ENCODE data around the gene ZMYM1.
"Not testable (repeated sequence)": the region's sequence is repeated elsewhere in the genome, so short reads cannot be mapped to it uniquely, and the experiment has no call there.

The ZMYM1 gene

DNA sequence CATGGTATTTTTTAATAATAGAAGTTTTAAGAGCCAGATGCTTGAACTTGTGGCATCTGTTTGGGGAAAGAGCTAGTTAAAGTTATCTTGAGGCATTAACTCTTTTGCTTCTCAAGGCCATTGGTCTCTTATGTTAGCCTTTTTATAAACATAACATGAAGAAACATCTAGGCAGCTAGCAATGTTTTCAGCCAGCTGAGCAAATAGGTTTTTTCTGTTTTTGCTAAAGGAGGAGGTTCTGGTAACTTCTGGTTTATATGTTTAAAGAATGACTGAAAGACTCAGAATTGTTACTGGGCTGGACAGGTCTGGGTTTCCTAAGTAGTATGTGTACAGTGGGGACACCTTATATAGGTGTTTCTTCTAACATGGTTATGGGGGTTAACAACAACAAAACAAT, 63.1 kb downstream of the ZMYM1 start:
- H2BK120ac ChIP-seq (ENCODE audit: low read depth, low read length); H3K18ac ChIP-seq (ENCODE audit: low read depth in 1 of 2, low read length in 2 of 2); H3K4me3 ChIP-seq (ENCODE audit: insufficient read depth in 1 of 2, low read depth in 1 of 2, low read length in 2 of 2); H3K23ac ChIP-seq (ENCODE audit: low read length in 2 of 2); H3K79me1 ChIP-seq (replicated peaks; ENCODE audit: low read length, poor library complexity, severe bottlenecking); DNase-seq; H2AK5ac ChIP-seq (ENCODE audit: low read length, severe bottlenecking); H3K4ac ChIP-seq (ENCODE audit: low read depth in 1 of 2, low read length in 2 of 2); H3K4me1 ChIP-seq (ENCODE audit: control insufficient read depth, insufficient read depth, low read depth, low read length); H4K8ac ChIP-seq (ENCODE audit: low read length); H3K14ac ChIP-seq (ENCODE audit: low read length in 2 of 2); H4K91ac ChIP-seq (ENCODE audit: low read length); H3K9me3 ChIP-seq (ENCODE audit: control insufficient read depth, low read length); H3K9ac ChIP-seq (ENCODE audit: low read length); H2BK5ac ChIP-seq (ENCODE audit: low read depth, low read length, poor library complexity, severe bottlenecking); H2BK15ac ChIP-seq (ENCODE audit: low read depth, poor library complexity, severe bottlenecking); H3K36me3 ChIP-seq (ENCODE audit: control insufficient read depth in 1 of 2, insufficient read depth in 2 of 2, low read depth in 1 of 2, low read length in 2 of 2); H3K4me2 ChIP-seq (ENCODE audit: low read length, poor library complexity, severe bottlenecking); H2AFZ ChIP-seq (ENCODE audit: low read depth, low read length); H2BK12ac ChIP-seq (ENCODE audit: low read length in 2 of 2); H3K27ac ChIP-seq (ENCODE audit: low read length, poor library complexity, severe bottlenecking); H3K27me3 ChIP-seq (ENCODE audit: control insufficient read depth in 1 of 2, insufficient read depth in 1 of 2, low read length in 2 of 2): not testable (repeated sequence)

- WGBS = 88% methylated on average over 9 of the region's 9 CpGs
- not testable (repeated sequence) for H2BK5ac ChIP-seq (ENCODE audit: low read depth, low read length, poor library complexity, severe bottlenecking)
Measured at GRCh38 chr1:35142728-35143127, 63.5 kb downstream of the ZMYM1 start.

GRCh38 chr1:35143737-35144508, 64.7 kb downstream of the ZMYM1 start:
- no peak for DNase-seq
- no peak overlapping the region for H3K23ac ChIP-seq (ENCODE audit: low read length in 2 of 2)

More at GRCh38 chr1:35142728-35143127, 63.5 kb downstream of the ZMYM1 start:
- not testable (repeated sequence) for H3K4me2 ChIP-seq (ENCODE audit: low read length, poor library complexity, severe bottlenecking); DNase-seq; H3K23ac ChIP-seq (ENCODE audit: low read length in 2 of 2); H3K4ac ChIP-seq (ENCODE audit: low read depth in 1 of 2, low read length in 2 of 2); H2BK12ac ChIP-seq (ENCODE audit: low read length in 2 of 2); H3K4me3 ChIP-seq (ENCODE audit: insufficient read depth in 1 of 2, low read depth in 1 of 2, low read length in 2 of 2); H2BK120ac ChIP-seq (ENCODE audit: low read depth, low read length); H3K79me1 ChIP-seq (replicated peaks; ENCODE audit: low read length, poor library complexity, severe bottlenecking); H3K14ac ChIP-seq (ENCODE audit: low read length in 2 of 2); H3K36me3 ChIP-seq (ENCODE audit: control insufficient read depth in 1 of 2, insufficient read depth in 2 of 2, low read depth in 1 of 2, low read length in 2 of 2); H2AFZ ChIP-seq (ENCODE audit: low read depth, low read length); H4K8ac ChIP-seq (ENCODE audit: low read length); H3K4me1 ChIP-seq (ENCODE audit: control insufficient read depth, insufficient read depth, low read depth, low read length); H3K27me3 ChIP-seq (ENCODE audit: control insufficient read depth in 1 of 2, insufficient read depth in 1 of 2, low read length in 2 of 2); H2AK5ac ChIP-seq (ENCODE audit: low read length, severe bottlenecking); H3K18ac ChIP-seq (ENCODE audit: low read depth in 1 of 2, low read length in 2 of 2); H4K91ac ChIP-seq (ENCODE audit: low read length); H3K9me3 ChIP-seq (ENCODE audit: control insufficient read depth, low read length); H2BK15ac ChIP-seq (ENCODE audit: low read depth, poor library complexity, severe bottlenecking); H3K9ac ChIP-seq (ENCODE audit: low read length); H3K27ac ChIP-seq (ENCODE audit: low read length, poor library complexity, severe bottlenecking)

DNA sequence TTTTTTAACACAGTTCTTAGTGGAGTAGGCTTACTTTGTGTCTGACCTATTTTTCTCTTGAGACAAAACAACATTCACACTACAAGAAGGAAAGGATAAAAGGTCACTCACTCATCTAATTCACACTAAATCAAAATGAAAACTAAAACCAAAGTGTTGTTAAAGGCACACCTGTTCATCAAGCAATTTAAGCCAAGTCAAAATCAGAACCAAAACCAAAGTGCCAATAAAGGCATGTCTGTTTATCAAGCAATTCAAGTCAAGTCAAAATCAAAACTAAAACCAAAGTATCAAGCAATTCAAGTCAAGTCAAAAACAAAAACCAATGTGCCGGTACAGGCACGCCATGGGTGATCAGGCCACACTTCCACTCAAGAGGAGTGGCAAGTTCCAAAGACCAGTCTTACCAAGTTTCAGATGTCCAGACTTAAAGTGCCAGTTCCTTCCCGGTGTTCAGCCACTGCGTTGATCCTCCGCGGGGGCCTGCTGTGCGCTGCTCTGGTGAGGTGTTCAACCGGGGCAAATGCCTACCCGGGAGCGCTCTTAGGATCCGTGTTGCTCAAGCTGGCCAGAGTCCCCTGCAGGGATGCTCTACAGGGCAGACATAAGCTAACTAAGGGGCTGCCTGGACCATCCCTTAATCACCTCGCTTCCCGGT, 66.8 kb downstream of the ZMYM1 start:
- not testable (repeated sequence) for H3K79me1 ChIP-seq (replicated peaks; ENCODE audit: low read length, poor library complexity, severe bottlenecking); H3K4me3 ChIP-seq (ENCODE audit: insufficient read depth in 1 of 2, low read depth in 1 of 2, low read length in 2 of 2); H2AFZ ChIP-seq (ENCODE audit: low read depth, low read length); H3K9ac ChIP-seq (ENCODE audit: low read length); H2BK5ac ChIP-seq (ENCODE audit: low read depth, low read length, poor library complexity, severe bottlenecking); H4K91ac ChIP-seq (ENCODE audit: low read length); DNase-seq; H3K9me3 ChIP-seq (ENCODE audit: control insufficient read depth, low read length); H2AK5ac ChIP-seq (ENCODE audit: low read length, severe bottlenecking); H2BK120ac ChIP-seq (ENCODE audit: low read depth, low read length); H2BK12ac ChIP-seq (ENCODE audit: low read length in 2 of 2); H3K18ac ChIP-seq (ENCODE audit: low read depth in 1 of 2, low read length in 2 of 2); H3K4me1 ChIP-seq (ENCODE audit: control insufficient read depth, insufficient read depth, low read depth, low read length); H3K4me2 ChIP-seq (ENCODE audit: low read length, poor library complexity, severe bottlenecking); H4K8ac ChIP-seq (ENCODE audit: low read length); H3K14ac ChIP-seq (ENCODE audit: low read length in 2 of 2); H3K23ac ChIP-seq (ENCODE audit: low read length in 2 of 2); H3K27me3 ChIP-seq (ENCODE audit: control insufficient read depth in 1 of 2, insufficient read depth in 1 of 2, low read length in 2 of 2); H3K4ac ChIP-seq (ENCODE audit: low read depth in 1 of 2, low read length in 2 of 2); H2BK15ac ChIP-seq (ENCODE audit: low read depth, poor library complexity, severe bottlenecking); H3K36me3 ChIP-seq (ENCODE audit: control insufficient read depth in 1 of 2, insufficient read depth in 2 of 2, low read depth in 1 of 2, low read length in 2 of 2); H3K27ac ChIP-seq (ENCODE audit: low read length, poor library complexity, severe bottlenecking)
- 90% methylated on average over 13 of the region's 13 CpGs for WGBS

More at GRCh38 chr1:35143737-35144508, 64.7 kb downstream of the ZMYM1 start:
- Histone ChIP-seq H3K14ac (ENCODE audit: low read length in 2 of 2) (no peak overlapping the region), H3K79me1 (replicated peaks; ENCODE audit: low read length, poor library complexity, severe bottlenecking) (no peaks in the 10 kb centered on the region), H2BK5ac (ENCODE audit: low read depth, low read length, poor library complexity, severe bottlenecking) (no peak overlapping the region), H4K91ac (ENCODE audit: low read length) (no peak overlapping the region), H3K18ac (ENCODE audit: low read depth in 1 of 2, low read length in 2 of 2) (no peak overlapping the region), H3K4me1 (ENCODE audit: control insufficient read depth, insufficient read depth, low read depth, low read length) (no peaks in the 10 kb centered on the region), H3K4me3 (ENCODE audit: insufficient read depth in 1 of 2, low read depth in 1 of 2, low read length in 2 of 2) (no peak overlapping the region), H3K36me3 (ENCODE audit: control insufficient read depth in 1 of 2, insufficient read depth in 2 of 2, low read depth in 1 of 2, low read length in 2 of 2) (no peaks in the 10 kb centered on the region), H2AK5ac (ENCODE audit: low read length, severe bottlenecking) (no peak overlapping the region), H3K4me2 (ENCODE audit: low read length, poor library complexity, severe bottlenecking) (no peak overlapping the region), H3K27ac (ENCODE audit: low read length, poor library complexity, severe bottlenecking) (no peak overlapping the region), H3K4ac (ENCODE audit: low read depth in 1 of 2, low read length in 2 of 2) (no peak overlapping the region), H3K9ac (ENCODE audit: low read length) (no peak overlapping the region), H2BK120ac (ENCODE audit: low read depth, low read length) (no peak overlapping the region), H4K8ac (ENCODE audit: low read length) (no peak overlapping the region), H2AFZ (ENCODE audit: low read depth, low read length) (no peak overlapping the region), H2BK15ac (ENCODE audit: low read depth, poor library complexity, severe bottlenecking) (no peak overlapping the region), H2BK12ac (ENCODE audit: low read length in 2 of 2) (no peak overlapping the region), H3K9me3 (ENCODE audit: control insufficient read depth, low read length) (no peaks in the 10 kb centered on the region), H3K27me3 (ENCODE audit: control insufficient read depth in 1 of 2, insufficient read depth in 1 of 2, low read length in 2 of 2) (no peaks in the 10 kb centered on the region)
- WGBS = 90% methylated on average over 10 of the region's 12 CpGs

Data from mesenchymal stem cell (in vitro differentiated cells and primary cell).